Superior temporal gyrus (tissue), 1 donor: Measurements from ENCODE around the gene MORC1.
A peak's percentile ranks its signal among the peaks of the same experiment; 100 is the strongest.

Experiments
- DNase-seq: peaks from one replicate; pipeline ENCODE4 v3.0.0-alpha.2; 2016; ENCODE audit errors: extremely low spot score

Gene MORC1

GRCh38 chr3:108946292-108947285 is 171.3 kb downstream of the MORC1 start:
- no peak for DNase-seq

GRCh38 chr3:108940568-108941263 is 177.2 kb downstream of the MORC1 start:
- no peak for DNase-seq

GRCh38 chr3:108940166-108940565 is 177.8 kb downstream of the MORC1 start:
- DNase-seq = no peak

- DNase-seq = no peak
Measured at GRCh38 chr3:108936924-108937689, 180.8 kb downstream of the MORC1 start.

GRCh38 chr3:108931035-108931434 is 186.9 kb downstream of the MORC1 start:
- DNase-seq = no peak

- no peak for DNase-seq
Measured at GRCh38 chr3:108918866-108919265, 199.1 kb downstream of the MORC1 start.

GRCh38 chr3:108914774-108915641 is 202.9 kb downstream of the MORC1 start:
- DNase-seq = peak; percentile 81

GRCh38 chr3:108909799-108910198 is 208.1 kb downstream of the MORC1 start:
- DNase-seq = no peak
